Endothelial cell of hepatic sinusoid (primary cell): ENCODE measurements around the gene SP6.

Experiments used
- in situ Hi-C: cut with HindIII; loops from 2 replicates; pipeline ENCODE4 v1.10.0; 2017; ENCODE audit warnings: low sequenced_read_pairs

The SP6 gene

DNA sequence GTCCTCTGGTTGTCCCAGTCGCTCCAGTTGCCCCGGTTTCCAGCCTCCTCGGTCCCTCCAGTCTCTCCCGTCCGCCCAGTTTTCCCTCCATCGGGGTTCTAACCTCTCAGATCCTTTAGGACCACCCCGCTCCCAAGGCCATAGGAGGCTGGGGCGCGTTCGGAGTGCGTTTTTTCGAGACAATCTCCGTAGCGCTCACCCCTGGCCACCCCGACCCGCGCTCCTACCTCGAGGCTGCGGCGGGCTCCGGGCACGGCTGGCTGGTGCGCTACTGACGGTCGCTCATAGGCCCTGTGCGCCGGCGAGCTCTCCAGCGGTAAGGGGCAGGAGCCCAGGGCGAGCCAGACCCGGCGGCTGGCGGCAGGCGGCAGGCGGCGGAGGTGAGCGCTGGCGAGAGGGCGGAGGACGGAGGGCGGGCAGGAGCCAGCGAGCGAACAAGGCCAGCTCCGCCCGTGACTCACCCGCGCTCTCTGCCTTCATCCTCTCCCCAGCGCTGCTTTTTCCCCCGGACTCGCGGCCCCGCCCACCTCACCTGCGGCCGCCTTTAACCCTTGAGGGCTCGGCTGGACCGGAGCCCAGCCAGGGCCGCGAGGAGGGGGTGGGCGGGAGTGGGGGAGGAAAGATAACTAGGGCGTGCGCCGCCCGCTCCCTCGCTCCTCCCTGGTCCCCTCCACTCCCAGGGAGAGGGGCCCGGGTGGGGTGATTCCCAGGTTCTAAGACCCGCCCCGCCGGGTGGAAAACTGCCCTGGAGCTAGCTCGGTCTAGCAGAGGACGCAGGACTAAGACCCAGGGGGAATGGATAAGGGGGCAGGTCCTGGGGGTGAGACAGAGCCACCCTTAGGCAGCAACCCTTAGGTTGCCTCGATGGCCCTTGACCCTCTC is at the start of gene SP6:
SP6 (minus strand) TSS at position 472 of the 882 bp plus-strand sequence. CDS start 2,734 bp downstream, outside the sequence.
- in situ Hi-C loops = no loop called here

- in situ Hi-C loops = no loop called here
Observed at GRCh38 chr17:47899643-47900042, 48.7 kb upstream of the SP6 start.

- in situ Hi-C loops = no loop called here
Observed at GRCh38 chr17:47898241-47898640, 47.3 kb upstream of the SP6 start.

- in situ Hi-C loops = no loop called here
Observed at GRCh38 chr17:47897561-47897960, 46.6 kb upstream of the SP6 start.

DNA sequence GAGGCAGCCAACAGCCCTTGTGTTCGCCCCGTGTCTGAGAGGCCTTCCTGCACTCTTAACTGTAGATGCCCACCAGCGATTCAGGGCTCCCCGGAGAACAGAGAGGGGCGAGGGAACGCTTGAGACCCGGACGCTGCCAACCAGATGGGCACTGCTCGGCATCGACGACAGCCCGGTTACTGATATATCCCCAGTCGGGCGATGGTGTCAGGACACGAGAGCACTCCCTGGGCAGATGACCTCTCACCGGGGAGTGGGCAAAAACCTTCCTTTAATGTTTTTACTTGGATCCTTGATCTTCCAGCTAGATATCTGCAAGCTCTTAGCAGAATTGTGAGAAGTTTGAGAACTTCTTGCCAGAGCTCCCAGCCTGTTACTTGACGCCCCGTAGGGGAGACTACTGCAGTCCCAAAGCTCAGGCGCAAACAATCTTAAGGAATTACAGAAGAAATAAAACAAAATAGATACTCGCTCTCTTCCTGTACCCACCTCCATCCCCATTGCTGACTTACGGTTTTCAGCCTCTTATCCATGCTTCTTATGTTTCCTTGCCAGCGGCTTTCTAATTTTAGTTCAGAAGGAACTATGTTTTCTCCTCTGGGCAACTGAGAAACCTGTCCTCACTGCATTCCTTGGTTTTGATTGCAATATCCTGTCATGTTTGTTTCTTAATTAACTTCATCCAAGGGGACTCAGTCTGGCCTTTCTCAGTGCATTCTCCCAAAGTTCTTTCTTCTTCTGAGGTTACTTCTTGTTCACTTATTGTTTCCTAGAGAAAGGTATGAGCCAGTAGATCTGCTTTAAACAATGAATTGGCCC is 45.9 kb upstream of the SP6 start:
- in situ Hi-C loops = no loop called here

DNA sequence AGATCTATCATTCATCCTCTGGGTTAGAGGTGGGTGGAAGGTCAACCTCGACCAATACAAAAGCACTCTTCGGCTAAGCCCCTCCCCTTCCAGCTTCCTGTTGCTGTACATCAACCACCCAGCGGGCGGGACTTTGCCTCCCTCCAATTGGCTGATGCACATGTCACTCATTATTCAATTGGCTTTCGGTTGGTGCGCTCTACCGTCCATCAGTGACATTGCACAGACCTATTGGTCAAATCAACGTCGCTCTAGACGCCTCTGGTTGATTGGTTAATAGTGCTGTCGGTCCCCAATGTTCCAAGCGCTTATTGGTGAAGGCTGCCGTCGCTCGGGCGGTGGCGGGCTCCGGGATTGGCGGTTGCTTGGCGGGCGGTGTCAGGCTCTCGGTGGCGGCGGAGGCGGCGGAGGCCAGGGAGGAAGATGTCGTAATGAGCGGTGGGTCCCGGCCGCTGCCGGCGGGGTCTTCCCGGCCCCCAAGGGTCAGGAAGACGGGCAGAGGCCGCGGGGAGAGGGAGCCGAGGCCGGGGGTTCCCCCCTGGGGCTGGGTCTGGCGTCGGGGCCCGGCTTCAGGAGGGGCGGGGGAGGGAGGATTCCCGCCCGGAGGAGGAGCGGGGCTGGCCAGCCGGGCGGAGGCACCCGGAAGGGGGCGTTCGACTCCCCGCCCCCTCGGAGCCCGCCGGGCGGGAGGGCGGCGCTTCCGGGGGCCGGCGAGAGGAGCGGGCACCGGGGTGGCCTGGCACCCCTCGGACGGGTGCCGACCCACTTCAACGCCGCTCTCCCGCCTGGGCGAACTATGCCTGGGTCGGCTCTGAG is 45.1 kb upstream of the SP6 start, which contains the start of gene SP2:
SP2 (plus strand) TSS at position 381 of the 816 bp plus-strand sequence; CDS start at position 432, 51 bp downstream.
- in situ Hi-C loops = no loop called here

DNA sequence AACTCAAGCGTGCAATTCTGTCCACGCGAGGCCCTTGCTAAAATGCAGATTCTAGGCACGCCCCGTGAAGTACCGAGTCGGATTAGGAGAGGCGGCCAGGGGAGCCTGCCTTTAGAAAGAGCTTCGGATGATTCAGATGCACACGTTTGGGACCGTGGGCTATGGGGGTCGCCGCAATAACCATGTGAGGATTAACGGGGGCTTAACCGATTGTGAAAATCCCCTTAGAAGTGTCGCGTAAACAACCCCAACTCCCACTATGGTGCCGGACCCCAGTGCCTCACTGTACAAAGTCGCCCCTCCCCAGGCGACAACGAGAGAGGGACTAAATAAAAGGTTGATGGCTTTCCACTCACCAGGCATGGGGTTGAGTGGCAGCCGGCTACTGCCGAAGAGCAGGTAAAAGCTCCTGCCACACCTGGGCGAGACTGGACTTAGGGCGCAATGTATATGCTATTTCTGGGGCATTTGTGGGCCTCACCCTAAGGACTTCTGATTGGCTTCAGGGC is 44.4 kb upstream of the SP6 start:
- in situ Hi-C loops = no loop called here

DNA sequence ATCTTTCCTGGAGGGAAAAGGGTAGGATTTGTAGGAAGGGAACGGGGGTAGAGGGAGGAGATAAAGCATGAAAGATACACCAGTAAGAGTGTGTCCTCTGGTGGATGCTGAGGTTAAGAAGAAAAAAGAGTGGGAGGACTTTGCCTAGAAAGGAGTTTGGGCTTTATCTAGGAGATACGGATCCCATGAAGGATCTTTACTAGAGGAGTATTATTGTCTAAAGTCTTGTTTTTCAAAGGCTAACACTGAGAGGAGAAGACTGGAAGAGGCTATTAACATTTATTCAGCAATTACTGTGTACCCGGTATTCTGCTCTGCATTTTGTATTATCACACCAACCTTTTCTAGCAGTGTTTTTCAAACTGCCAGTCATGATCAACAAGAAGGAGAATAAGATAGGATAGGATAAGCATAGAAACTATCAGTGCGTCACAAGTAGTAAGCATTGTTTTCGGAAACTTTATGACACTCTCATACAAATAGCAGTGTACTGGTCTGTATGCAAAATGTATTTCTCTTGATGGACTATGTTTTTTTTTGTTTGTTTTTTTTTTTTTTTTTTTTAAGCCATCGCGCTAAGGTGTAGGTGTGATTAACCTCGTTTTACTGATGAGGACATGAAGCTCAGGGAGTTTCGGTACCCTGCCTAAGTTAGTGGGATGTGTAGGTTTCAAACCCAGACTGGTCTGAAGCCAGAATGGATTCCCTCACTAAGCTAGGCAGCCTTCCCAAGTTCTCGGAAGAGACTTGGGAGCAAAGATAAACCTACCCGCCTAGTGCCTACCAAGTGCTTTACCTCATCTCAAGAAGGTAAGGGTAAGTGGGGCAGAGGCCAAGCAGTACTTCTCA is 43.8 kb upstream of the SP6 start:
- in situ Hi-C loops = loop anchor here (5.0 kb wide), 1 partner anchor 37 kb away; no protein-coding TSS in a partner anchor

DNA sequence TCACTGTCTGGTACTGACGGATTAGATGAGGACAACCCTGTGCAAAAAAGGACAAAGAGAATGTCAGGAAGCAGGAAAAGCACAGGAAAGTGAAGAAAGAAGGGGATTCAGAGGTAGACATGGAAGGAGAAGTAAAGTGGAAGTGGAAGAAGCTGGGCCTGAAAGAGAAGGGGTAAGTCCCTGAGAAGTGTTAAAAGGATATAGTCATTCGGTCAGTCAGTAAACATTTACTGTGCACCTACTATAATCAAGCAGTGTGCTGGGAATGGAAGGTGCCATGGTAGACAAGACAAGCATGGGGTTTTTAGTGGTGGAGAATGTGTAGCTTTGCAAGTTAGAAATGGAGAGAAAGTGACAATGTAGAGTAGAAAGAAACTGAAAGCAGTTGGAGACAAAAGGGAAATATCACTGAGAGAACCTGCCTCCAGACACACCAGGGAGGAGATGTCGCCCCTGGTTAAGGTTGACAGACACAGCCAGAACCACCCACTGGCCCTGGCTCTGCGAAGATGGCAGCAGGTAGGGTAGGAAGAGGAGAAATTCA is 40.7 kb upstream of the SP6 start:
- in situ Hi-C loops = loop anchor here (5.0 kb wide), 1 partner anchor 34 kb away; no protein-coding TSS in a partner anchor

DNA sequence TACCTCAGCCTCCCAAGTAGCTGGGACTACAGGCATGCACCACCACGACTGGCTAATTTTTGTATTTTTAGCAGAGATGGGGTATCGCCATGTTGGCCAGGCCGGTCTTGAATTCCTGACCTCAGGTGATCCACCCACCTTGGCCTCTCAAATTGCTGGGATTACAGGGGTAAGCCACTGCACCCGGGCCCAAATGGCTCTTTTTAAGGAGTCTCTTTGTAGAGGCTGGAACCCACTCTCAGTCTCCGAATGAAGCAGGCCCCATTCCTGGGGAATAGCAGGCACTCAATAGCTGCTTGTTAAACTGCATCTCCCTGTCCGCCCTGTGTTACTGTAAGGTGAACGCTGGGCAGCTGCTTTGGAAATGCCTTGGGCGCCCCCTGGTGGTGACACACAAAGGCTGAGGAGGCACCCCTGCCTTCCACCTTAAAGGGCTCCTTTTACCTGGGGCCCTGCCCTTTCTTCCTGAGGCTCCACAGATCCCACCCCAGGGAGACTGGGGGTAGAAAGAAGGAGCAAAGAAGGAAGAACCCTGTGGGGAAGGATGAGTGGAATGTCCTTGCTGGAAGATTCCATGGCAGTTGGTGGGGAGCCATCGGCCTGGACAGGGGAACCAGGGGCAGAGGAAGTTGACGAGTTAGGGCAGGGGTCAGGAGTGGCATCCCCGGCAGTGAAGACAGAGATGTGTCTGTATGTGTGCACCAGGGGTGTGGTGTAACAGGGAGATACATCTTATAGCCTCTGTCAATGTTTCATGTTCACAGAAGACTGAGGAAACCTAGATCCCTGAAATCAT is 39.0 kb upstream of the SP6 start:
- in situ Hi-C loops = loop anchor here (5.0 kb wide), 1 partner anchor 33 kb away; no protein-coding TSS in a partner anchor

GRCh38 chr17:47888293-47888692 is 37.3 kb upstream of the SP6 start:
- in situ Hi-C loops = no loop called here

DNA sequence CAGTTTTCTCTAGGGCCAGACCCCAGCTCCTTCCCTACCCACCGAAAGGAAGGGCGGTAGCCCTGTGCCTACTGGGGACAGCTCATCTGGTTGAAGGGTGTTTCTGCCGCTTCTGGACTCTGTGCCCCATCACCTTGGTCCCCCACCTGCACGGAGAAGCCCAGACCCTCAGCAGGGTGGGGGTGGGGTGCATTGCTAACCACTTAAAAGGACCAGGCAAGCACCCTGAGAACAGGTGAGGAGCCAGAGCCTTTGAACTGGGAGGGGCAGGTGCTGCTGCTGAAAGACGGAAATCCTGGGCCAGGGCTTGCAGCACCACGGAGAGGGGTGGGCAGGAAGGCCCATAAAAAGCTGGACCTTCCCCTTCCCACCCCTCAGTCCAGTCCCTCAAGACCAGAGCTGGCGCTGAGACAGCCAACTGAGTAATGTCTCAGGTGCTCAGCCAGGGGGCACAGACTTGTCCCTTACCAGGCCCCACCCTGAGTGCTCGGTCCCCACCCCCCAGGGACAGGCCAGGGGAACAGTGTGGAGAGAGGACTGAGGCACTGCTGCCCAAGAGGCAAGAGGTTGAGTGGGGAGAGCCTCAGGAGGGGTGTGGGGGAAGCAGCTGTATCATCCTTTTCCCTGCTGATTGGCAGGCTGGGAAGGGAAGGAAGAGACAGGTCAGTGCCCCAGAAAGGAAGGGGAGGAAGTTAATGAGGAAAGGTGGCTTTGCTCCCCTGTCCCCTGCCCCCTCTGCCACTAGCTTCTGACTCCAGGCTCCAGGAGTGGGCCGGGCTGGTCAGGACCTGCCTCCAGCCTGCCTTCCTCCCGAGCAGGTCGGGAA is 34.2 kb upstream of the SP6 start:
- in situ Hi-C loops = no loop called here

DNA sequence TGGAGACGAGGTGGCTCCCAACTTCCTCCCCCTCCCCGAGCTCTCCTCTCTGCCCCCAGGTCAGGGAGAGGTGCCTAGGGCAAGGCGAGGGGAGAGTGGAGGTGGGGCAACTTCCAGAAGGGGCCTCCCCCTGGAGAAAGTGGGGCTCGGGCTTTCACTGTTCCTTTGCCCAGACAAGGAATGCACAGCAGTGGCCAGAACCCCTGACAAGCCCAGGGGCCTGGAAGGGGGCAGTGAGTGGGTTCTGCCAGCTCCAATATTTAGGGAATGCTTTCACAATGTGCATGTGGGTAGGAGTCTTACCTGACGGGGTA is 33.4 kb upstream of the SP6 start:
- in situ Hi-C loops = no loop called here

GRCh38 chr17:47883589-47884426 is 32.8 kb upstream of the SP6 start:
- in situ Hi-C loops = no loop called here

- in situ Hi-C loops = no loop called here
Observed at GRCh38 chr17:47882695-47883588, 32.0 kb upstream of the SP6 start.

- in situ Hi-C loops = no loop called here
Observed at GRCh38 chr17:47882247-47882646, 31.3 kb upstream of the SP6 start.
